NOMO-1 treated with DMSO at 0.1 percent for 48 hours (cell line): Measurements from ENCODE around the gene TLR9.

ENCODE experiments used
- DNase-seq: peaks from one replicate; lab custom pipeline; 2025; ENCODE audit not compliant: unreplicated experiment; lab: John Stamatoyannopoulos, UW

TLR9 gene

DNA sequence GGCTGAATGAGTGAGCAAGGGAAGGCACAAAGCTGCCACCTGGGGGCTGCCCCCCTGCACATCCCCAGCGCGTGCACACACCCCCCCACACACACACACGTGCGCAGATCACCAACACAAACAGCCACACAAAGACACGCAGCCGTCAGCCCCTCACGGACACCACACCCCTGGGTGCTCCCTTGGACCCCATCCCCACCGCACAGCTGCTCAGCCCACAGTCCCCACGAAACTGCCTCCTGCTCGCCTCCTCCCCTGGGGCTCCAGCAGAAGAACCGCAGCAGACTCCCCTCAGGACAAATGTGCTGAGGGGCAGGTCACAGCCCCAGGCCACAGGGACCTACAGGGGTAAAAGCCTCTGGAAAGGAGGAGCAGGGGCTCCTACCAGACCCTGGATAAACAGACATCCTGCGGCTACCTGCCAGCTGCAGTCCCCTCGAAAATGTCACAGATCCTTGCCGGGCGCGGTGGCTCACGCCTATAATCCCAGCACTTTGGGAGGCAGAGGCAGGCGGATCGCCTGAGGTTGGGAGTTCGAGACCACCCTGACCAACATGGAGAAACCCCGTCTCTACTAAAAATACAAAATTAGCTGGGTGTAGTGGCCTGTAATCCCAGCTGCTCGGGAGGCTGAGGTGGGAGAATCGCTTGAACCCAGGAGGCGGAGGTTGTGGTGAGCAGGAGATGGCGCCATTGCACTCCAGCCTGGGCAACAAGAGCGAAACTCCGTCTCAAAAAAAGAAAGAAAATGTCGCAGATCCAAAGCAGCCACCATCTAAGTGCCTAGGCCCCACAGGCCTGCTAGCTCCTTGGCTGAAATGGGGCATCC, 7.0 kb upstream of the TLR9 start:
- no peak for DNase-seq

DNA sequence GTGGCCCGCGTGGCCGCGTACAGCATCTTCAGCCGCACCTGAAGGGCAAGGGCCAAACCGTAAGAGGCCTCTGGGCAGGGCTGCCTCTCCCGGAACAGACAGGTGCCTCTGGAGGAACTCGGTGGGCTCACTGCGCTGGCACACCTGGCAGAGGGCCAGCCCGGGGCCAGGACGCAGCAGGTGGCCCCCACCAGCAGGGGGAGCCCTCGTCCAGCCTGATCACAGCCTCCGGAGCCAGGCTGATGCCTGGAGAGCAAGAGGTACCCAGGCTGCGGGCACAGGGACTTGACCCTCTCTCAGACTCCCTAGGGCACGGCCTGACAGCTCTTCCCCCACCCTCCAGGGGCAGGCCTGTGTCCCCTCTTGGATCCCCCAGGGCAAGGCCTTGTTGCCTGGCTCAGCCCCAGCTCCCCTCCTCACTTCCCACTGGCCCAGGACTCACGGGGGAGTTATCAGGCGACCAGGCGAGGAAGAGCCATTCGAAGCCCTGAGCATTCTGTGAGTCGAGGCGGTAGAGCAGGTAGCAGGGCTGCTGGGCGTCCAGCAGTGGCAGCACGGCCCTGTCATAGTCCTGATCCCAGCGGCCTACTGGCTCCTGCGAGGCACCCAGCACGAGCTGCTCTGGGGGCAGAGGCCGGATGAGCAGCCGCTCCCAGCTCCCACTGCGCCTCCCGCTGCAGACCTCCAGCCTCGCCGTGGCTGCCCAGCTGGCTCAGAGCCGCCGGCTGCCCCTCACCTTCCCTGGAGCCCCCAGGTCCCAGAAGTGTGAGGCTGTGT, 6.2 kb upstream of the TLR9 start:
- DNase-seq: peak; percentile 55

DNA sequence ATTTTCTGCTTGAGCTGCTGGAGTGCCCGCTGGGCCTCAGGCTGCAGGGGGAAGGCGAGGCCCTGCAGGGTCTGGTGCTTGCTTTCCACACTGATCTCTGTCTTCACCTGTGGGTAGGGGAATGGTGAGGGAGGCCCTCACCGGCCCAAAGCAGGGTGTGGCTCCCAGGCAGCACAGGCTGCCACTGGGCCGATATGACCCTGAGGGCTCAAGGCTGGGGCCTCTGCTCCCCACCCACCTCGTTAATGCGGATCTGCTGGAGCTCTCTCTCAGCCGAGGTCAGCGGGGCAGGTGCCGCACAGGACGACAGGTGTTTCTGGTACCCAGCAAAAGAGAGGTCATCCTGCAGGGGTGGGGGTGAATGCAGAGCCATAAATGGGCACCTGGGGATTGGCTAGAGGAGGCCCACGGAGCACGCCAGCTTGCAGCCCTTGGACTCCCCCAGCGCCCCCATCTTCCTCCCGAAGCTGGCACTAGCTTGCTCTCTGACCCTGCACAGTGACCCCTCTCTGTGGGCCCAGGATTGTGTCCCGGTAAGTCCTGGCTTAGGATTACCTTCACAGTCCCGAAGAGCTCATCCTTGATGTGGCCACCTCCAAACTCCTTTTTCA, 5.5 kb upstream of the TLR9 start:
- DNase-seq: no peak

DNA sequence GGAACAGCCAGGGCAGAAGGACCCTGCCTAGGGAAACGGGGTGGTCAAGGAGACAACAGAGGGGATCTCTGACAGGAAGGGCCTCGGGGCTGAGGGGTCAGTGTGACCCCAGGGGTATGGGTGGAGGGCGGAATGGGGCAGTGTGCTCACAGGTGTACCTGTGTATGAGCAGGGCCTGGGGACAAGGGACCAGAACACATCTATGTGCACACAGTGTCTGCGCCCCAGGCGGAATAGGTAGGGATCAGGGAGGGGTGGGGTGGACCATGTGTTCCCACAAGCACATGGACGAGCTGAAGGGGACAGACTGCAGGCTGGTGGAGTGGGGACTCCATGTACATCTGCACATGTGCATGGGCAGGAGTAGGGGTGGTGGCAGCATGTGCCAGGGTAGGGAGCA, 5.0 kb upstream of the TLR9 start:
- no peak for DNase-seq

DNA sequence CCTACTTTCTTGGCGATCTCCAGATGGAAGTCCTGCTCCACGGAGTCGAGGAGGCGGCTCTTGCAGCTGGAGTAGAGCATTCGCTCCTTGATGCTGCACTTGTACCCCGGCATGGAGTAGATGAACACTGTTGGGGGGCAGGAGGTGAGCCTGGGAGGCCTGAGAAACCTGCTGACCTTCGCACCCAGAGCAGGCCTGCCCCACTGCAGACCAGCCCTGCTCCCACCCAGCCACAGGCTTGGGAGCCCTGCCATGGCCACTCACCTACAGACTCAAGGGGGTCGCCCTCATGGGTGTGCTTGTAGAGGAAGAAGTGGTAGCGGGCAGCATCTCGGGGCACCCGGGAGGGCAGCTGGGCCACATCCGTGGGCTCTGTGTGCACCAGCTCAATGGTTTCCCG, 4.2 kb upstream of the TLR9 start:
- no peak for DNase-seq

DNA sequence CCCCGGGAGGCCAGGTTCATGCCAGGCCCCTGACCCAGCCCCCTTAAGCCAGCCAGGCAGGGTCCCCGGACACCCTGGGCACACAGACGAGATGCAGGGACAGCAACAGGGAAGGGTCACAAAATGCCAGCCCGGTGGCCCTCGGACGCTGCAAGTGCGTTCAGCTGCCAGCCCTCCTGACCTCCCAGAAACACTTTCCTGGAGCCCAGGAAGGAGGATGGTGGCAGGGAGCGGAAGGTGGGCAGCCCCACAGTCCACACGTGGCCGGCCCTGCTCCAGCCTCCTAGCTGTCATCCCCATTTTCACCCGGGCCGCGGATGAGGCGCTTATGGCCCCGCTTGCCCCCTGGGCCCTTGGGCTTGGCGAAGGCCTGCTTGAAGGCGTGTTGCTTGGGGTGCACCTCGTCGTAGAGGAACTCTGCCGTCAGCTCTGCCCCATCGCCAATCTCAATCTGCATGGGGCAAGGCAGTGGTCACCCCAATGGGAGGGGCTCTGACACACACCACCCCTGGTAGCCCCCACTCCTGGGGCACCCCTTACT, 3.4 kb upstream of the TLR9 start:
- DNase-seq: no peak

DNA sequence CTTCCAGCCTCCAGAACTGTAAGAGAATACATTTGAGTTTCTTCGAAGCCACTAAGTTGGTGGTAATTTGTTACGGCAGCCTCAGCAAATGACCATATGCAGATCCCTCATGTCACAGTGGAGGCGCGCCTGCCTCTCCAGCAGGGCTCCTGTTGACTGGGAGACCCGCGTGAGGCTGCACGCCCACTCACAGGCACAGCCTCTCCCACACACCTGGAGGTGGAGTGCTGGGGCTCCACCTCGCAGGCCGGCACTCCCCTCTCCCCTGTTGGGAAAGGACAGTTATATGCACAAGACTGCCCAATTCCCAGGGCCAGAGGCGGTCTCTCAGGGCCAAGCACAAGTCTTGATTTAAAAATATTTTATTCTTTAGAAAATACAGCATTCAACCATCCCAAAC, 2.8 kb upstream of the TLR9 start:
- DNase-seq: no peak

DNA sequence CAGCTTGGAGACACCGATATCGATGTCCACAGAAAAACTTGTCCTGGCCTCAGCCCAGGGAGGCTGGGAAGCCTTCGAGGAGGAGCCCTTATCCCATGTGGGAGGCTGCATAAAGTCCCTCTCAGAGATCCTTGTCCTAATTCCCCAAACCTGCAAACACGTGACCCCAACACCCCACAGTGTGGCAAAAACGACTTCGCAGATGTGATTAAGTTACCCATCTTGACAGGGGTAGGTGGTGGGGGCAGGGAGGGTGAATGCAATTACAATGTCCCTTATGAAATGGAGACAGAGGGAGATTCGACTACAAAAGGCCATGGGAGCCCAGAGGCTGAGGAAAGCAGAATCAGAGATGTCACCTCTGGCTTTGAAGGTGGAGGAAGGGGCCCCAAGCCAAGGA, 2.3 kb upstream of the TLR9 start:
- DNase-seq: no peak

DNA sequence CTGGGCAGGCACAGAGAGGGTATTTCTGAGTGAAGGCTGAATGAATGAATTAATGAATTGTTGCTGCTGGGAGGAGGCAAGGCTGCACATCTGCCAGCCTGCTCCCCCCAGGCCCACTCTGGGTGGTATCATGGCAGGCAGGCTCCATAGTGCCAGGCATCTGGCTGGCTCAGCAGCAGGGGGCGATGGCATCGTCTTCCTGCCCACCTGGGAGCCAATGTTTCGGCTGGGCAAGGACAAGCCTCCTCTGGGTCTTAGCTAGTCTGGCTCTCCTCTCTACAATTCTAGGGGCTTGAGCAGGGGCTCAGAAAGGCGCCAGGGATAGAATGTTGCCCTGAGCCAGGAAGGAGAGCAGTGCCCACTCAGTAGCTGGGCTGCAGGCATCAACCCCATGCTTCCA, 1.7 kb upstream of the TLR9 start:
- no peak for DNase-seq

DNA sequence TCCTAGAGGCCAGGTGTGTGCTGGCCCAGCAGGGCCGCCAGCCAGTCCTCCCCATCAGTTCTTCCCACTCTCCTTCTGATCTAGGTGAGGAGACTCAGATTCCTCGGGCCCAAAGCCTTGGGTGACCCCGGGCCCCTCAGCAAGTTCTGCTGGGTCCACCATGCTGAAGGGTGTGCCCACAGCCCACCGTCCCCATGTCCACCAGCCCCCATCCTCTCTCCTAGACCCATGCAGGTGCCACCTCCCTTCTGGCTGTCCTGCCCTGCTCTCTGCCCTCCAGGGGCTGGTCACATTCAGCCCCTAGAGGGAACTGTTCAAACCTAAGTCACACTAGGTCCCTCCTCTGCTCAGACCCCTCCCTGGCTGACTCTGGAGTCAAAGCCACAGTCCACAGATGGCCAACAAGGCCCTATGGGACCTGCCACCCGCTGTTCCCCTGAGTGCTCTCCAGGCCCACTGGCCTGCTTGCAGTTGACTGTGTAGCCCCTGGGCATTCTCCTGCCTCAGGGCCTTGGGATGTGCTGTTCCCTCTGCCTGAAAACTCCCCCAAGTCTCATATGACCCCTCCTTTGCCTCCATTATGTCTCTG, 878 bp upstream of the TLR9 start:
- no peak for DNase-seq

DNA sequence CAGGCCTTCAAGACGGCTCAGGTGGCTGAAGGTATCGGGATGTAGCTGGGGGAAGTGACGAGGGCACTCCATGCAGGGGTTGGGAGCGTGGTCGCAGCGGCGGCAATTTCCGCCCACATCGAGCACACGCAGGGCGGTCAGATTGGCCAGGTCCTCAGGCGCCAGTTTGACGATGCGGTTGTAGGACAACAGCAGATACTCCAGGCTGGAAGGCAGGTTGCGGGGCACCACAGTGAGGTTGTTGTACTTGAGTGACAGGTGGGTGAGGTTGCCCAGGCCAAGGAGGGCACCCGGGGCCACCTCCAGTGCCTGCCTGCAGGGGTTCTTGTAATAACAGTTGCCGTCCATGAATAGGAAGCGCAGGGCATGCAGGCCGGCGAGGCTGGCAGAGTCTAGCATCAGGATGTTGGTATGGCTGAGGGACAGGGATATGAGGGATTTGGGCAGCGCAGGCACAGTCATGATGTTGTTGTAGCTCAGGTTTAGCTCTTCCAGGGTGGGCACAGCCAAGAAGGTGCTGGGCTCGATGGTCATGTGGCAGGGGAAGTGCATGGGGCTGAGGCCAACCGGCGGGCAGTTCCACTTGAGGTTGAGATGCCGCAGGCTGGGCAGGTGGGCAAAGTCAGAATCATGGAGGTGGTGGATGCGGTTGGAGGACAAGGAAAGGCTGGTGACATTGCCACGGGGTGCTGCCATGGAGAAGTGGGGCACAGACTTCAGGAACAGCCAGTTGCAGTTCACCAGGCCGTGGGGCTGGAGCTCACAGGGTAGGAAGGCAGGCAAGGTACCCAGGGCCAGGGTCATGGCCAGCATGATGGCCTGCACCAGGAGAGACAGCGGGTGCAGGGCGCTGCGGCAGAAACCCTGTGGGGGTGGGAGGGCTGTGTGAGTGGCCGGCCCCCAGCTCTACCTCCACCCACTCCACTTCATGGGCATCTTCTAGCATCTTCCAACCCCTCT, 1.7 kb downstream of the TLR9 start:
- no peak for DNase-seq

DNA sequence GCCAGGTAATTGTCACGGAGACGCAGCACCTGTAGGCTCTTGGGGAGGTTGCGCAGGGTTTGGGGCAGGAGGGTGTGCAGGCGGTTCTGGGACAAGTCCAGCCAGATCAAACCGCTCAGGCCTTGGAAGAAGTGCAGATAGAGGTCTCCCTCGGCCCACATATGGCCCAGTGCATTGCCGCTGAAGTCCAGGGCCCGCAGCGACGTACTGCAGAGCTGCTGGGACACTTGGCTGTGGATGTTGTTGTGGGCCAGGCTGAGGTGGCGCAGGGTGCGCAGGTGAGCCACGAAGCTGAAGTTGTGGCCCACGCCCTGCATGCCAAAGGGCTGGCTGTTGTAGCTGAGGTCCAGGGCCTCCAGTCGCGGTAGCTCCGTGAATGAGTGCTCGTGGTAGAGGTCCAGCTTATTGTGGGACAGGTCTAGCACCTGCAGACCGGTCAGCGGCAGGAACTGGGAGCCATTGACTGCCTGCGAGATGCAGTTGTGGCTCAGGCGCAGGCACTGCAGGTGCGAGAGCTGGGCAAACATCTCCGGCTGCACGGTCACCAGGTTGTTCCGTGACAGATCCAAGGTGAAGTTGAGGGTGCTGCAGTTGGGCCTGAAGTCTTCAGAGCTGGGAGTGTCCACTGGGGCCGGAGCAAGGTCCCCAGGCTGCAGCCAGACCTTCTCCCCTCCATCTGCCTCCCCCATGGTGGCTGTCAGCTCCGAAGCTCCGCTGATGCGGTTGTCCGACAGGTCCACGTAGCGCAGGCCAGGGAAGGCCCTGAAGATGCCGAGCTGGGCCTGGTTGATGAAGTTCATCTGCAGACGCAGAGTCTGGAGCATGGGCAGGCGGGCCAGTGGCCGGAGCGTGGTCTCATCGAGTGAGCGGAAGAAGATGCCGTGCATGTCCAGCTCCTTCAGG, 2.9 kb downstream of the TLR9 start:
- DNase-seq: no peak

DNA sequence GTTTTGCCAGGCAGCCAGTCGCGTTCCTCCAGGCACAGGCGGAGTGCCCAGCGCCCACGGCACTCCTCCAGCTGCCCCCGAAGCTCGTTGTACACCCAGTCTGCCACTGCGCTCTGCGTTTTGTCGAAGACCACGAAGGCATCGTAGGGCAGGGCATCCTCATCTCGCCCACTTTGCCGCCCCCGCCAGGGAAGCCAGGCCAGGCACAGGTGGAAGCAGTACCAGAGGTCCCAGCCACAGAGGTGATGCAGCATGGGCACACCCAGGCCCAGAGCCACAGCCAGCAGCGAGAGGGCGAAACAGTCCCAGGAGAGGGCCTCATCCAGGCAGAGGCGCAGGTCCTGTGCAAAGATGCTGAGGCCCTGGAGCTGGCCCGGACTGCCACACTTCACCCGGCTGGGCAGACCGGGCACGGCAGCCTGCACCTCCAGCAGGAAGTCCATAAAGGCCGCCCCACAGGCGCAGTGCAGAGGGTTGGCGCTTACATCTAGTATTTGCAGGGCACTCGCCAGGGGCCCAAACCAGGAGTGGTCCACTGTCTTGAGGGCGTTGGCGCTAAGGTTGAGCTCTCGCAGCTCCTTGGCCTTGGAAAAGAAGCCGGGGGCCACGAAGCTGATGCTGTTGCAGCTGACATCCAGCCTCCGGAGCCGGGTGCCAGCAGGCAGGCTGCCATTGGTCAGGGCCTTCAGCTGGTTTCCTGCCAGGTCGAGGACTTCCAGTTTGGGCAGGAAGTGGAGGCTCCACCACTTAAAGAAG, 3.7 kb downstream of the TLR9 start:
- no peak for DNase-seq

DNA sequence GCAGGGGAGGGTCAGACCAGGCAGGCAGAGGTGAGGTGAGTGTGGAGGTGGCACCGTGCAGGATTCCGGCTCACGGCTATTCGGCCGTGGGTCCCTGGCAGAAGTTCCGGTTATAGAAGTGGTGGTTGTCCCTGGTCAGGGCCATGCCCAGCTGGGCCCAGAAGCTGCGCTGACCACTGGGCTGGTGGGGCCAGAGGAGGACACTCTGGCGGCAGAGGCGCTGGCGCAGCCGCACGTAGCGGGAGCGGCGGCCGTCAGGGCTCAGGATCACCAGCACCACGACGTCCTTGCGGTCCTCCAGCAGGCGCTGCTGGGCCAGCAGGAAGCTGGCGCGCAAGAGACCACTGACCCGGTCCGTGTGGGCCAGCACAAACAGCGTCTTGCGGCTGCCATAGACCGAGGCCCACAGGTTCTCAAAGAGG, 4.3 kb downstream of the TLR9 start:
- DNase-seq: no peak

DNA sequence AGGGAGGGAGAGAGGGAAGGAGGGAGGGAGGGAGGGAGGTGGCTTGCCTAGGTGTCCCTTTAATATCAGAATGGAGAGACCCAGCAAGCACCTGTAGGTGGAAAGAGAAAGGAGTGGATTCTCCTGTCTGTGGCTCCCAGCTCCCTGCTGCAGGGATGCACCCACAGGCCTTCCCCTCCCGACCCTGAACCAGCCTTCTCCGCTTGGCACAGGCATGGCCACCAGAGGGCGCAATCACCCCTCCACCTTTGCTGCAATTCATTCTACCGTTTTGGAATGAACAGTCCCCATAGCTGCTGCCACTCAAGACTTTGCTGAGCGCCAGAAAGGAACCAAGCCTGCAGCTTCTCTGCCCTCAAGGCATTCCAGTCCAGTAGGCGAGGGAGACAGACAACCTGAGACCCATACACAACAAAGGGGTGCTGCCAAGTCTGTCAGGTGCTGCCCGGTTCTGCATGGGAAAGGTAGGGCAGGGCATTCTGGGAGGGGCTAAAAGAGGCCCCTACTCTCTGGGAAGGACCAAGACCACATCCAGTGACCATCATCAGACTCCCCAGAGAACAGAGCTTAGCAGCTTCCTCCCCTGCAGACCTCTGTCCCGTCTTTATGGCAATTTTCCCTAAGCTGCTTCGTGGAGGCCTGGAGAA, 4.9 kb downstream of the TLR9 start:
- DNase-seq: peak; percentile 75

DNA sequence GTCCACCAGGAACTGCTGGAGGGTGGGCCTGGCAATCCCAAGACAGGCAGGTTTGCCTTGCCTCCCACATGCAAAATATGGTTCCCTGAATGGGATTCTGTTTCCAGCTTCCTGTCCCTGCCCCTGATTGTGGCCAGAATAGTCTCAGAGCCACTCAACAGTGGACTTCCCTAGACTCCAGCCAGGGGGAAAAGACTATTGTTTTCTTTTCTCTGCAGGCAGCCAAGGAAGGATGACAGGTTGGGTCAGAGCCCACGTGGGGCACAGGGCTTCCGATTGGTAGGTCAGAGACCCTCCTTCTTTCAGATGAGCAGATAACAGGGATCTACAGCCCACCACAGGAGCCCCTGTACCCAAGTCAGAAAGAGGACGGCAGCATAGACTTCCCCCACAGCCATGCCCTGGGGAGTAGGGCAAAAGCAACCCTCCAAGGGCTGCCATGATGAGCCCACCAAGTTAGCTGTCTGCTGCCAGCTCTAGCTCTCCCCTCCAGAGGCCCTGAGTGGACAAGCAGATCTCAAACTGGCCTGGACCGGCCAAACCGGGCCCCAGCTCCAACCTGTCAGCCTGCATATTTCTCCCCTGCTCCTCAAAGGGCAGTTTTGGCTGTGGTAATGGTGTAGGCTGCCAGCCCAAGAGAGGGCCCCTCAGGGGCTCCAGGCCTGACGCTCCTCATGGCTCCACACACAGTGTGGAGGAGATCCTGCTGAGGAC, 6.4 kb downstream of the TLR9 start:
- DNase-seq: no peak

DNA sequence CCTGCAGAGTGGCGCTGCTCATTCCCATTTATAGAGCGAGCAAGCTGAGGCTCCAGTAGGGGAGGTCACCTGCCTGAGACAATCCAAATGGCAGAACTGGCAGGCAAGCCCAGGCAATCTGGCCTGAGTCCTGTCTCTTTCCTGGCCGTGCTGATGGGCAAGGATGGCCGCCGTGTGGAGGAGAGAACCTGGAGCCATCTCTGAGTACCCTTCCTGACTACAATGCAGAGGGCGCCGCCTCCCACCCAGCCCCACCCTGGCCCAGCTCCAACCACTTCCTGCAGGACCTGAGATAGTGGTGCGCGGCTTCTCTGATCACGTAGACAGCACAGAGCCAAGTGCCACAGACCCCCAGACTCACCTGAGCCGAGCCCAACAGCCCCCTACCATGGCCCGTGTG, 7.0 kb downstream of the TLR9 start:
- no peak for DNase-seq
